ENCODE measurements around the gene EID2. TPM values are rescaled to one million over a fixed set of nuclear protein-coding genes. Genes with fewer than 3 reads are reported as not detected.

Gene EID2
- total RNA-seq, 1 experiment from 2014 or later, result 14.6 TPM

- no TSS peak for BruUV-seq (replicated peaks)
Measured at GRCh38 chr19:39540333-39540673, 342 bp upstream of the EID2 start.

GRCh38 chr19:39539165-39539517 is 820 bp downstream of the EID2 start:
- Histone ChIP-seq H3K36me3 (ENCODE audit: low read depth) (no peaks in the 10 kb centered on the region), H3K27ac (peak overlapping the region; percentile 44), H3F3A (ENCODE audit: insufficient read depth, low read depth) (no peaks in the 10 kb centered on the region; the same call in 1 of the 2 replicates), H2AFZ (peak overlapping the region; percentile 84), H4K20me1 (ENCODE audit: insufficient read depth) (no peaks in the 10 kb centered on the region; the same call in 1 of the 2 replicates), H3K9me2 (ENCODE audit: insufficient read depth) (no peaks in the 10 kb centered on the region), H3K4me3 (peak overlapping the region; percentile 75), H3K9me3 (ENCODE audit: insufficient read depth, low read depth) (no peaks in the 10 kb centered on the region), H3K4me1 (replicated peaks; ENCODE audit: insufficient read depth) (peaks cover 10% of the 10 kb centered on the region), H3K4me2 (peak overlapping the region; percentile 82), H3K27me3 (ENCODE audit: insufficient read depth, low read depth) (no peaks in the 10 kb centered on the region), H3K79me2 (ENCODE audit: low read depth) (peaks cover 15% of the 10 kb centered on the region)
- TF ChIP-seq EZH2 (IDR thresholded peaks at IDR 0.05; ENCODE audit: low read depth) (no peak), CTCF (conservative IDR thresholded peaks at IDR 0.05) (no peak)
- POLR2A ChIA-PET (ENCODE audit: unreplicated experiment), result interaction anchor here (0.6 kb wide), 1 partner anchor 1272 kb away, joined by 4 read pairs; no protein-coding TSS in a partner anchor
- DNase-seq, result peak in 1 of 2 experiments; percentile 84
- intact Hi-C loops (cut with micrococcal nuclease; ENCODE audit: unreplicated experiment), result no loop called here
- no TSS peak for BruUV-seq (replicated peaks)
- CTCF ChIA-PET, result interaction anchor here (0.6 to 0.7 kb wide), 4 partner anchors 11 to 391 kb away, joined by 3 to 5 read pairs (median 4); no protein-coding TSS in a partner anchor

More at GRCh38 chr19:39540333-39540673, 342 bp upstream of the EID2 start:
- H3K36me3 ChIP-seq (ENCODE audit: low read depth), result no peaks in the 10 kb centered on the region
- peak overlapping the region; percentile 82 for H3K4me2 ChIP-seq
- H3K79me2 ChIP-seq (ENCODE audit: low read depth), result peaks cover 15% of the 10 kb centered on the region
- peak overlapping the region; percentile 75; the same call in 1 of the 2 replicates for H3K4me3 ChIP-seq
- no peaks in the 10 kb centered on the region for H3K9me3 ChIP-seq (ENCODE audit: insufficient read depth, low read depth)
- POLR2A ChIA-PET (ENCODE audit: unreplicated experiment), result interaction anchor here (0.6 kb wide), 1 partner anchor 104 kb away, joined by 4 read pairs; the partner anchor contains the start of gene RPS16
- TF ChIP-seq EZH2 (IDR thresholded peaks at IDR 0.05; ENCODE audit: low read depth) (no peak), CTCF (conservative IDR thresholded peaks at IDR 0.05) (peak; percentile 14; the same call in 1 of the 2 replicates)
- no peak overlapping the region for H3K27ac ChIP-seq
- H4K20me1 ChIP-seq (ENCODE audit: insufficient read depth), result no peaks in the 10 kb centered on the region; the same call in 1 of the 2 replicates
- CTCF ChIA-PET, result interaction anchor here (0.5 kb wide), 1 partner anchor 47 kb away, joined by 5 read pairs; no protein-coding TSS in a partner anchor
- H3K4me1 ChIP-seq (replicated peaks; ENCODE audit: insufficient read depth), result peaks cover 10% of the 10 kb centered on the region
- H3K9me2 ChIP-seq (ENCODE audit: insufficient read depth), result no peaks in the 10 kb centered on the region
- H2AFZ ChIP-seq, result no peak overlapping the region
- intact Hi-C loops (cut with micrococcal nuclease; ENCODE audit: unreplicated experiment), result no loop called here
- H3F3A ChIP-seq (ENCODE audit: insufficient read depth, low read depth), result no peaks in the 10 kb centered on the region; the same call in 1 of the 2 replicates
- H3K27me3 ChIP-seq (ENCODE audit: insufficient read depth, low read depth), result peaks cover 2% of the 10 kb centered on the region; the same call in 1 of the 2 replicates
- no peak for DNase-seq

GRCh38 chr19:39533791-39534190 is 6.2 kb downstream of the EID2 start:
- no TSS peak for BruUV-seq (replicated peaks)
- Histone ChIP-seq H3F3A (ENCODE audit: insufficient read depth, low read depth) (no peaks in the 10 kb centered on the region; the same call in 1 of the 2 replicates), H3K4me1 (replicated peaks; ENCODE audit: insufficient read depth) (peaks cover 16% of the 10 kb centered on the region), H4K20me1 (ENCODE audit: insufficient read depth) (peaks cover 2% of the 10 kb centered on the region; the same call in 1 of the 2 replicates), H3K9me2 (ENCODE audit: insufficient read depth) (no peaks in the 10 kb centered on the region), H3K79me2 (ENCODE audit: low read depth) (peaks cover 9% of the 10 kb centered on the region), H3K36me3 (ENCODE audit: low read depth) (no peaks in the 10 kb centered on the region), H3K4me3 (no peak overlapping the region), H3K27me3 (ENCODE audit: insufficient read depth, low read depth) (no peaks in the 10 kb centered on the region), H3K9me3 (ENCODE audit: insufficient read depth, low read depth) (no peaks in the 10 kb centered on the region), H3K27ac (no peak overlapping the region), H2AFZ (no peak overlapping the region), H3K4me2 (no peak overlapping the region)
- POLR2A ChIA-PET (ENCODE audit: unreplicated experiment), result no interaction called here
- TF ChIP-seq CTCF (conservative IDR thresholded peaks at IDR 0.05) (no peak), EZH2 (IDR thresholded peaks at IDR 0.05; ENCODE audit: low read depth) (no peak)
- intact Hi-C loops (cut with micrococcal nuclease; ENCODE audit: unreplicated experiment), result loop anchor here (2.0 kb wide), 2 partner anchors 59 to 137 kb away; no protein-coding TSS in a partner anchor
- DNase-seq, result no peak
- CTCF ChIA-PET, result interaction anchor here (2.5 kb wide), 1 partner anchor 93 kb away, joined by 8 read pairs; no protein-coding TSS in a partner anchor
